ENCODE data around the gene TARBP2.

Gene TARBP2

GRCh38 chr12:53504004-53504920 lies 3.2 kb downstream of the TARBP2 start:
- DNase-seq (ENCODE audit: low read depth): no peak
- TF ChIP-seq CTCF (IDR thresholded peaks at IDR 0.05; ENCODE audit: control insufficient read depth, insufficient read depth, low read depth, low read length, missing control alignments): peak; percentile 6

GRCh38 chr12:53505086-53505485 lies 4.0 kb downstream of the TARBP2 start:
- no peak overlapping the region for H3K4me3 ChIP-seq (ENCODE audit: control insufficient read depth, low read depth, low read length)
- no peak for DNase-seq (ENCODE audit: low read depth)
- TF ChIP-seq CTCF (IDR thresholded peaks at IDR 0.05; ENCODE audit: control insufficient read depth, insufficient read depth, low read depth, low read length, missing control alignments): no peak

More at GRCh38 chr12:53504004-53504920, 3.2 kb downstream of the TARBP2 start:
- no peak overlapping the region for H3K4me3 ChIP-seq (ENCODE audit: control insufficient read depth, low read depth, low read length)

- DNase-seq (ENCODE audit: low read depth): no peak
- H3K4me3 ChIP-seq (ENCODE audit: control insufficient read depth, low read depth, low read length): no peak overlapping the region
- TF ChIP-seq CTCF (IDR thresholded peaks at IDR 0.05; ENCODE audit: control insufficient read depth, insufficient read depth, low read depth, low read length, missing control alignments): no peak
Observed at GRCh38 chr12:53505555-53506449, 4.7 kb downstream of the TARBP2 start.

- TF ChIP-seq CTCF (IDR thresholded peaks at IDR 0.05; ENCODE audit: control insufficient read depth, insufficient read depth, low read depth, low read length, missing control alignments): peak; percentile 2
- no peak for DNase-seq (ENCODE audit: low read depth)
- H3K4me3 ChIP-seq (ENCODE audit: control insufficient read depth, low read depth, low read length): no peak overlapping the region
Observed at GRCh38 chr12:53506450-53506785, 5.3 kb downstream of the TARBP2 start.

- H3K4me3 ChIP-seq (ENCODE audit: control insufficient read depth, low read depth, low read length): no peak within 1 kb of the TSS
- no peak for DNase-seq (ENCODE audit: low read depth)
- TF ChIP-seq CTCF (IDR thresholded peaks at IDR 0.05; ENCODE audit: control insufficient read depth, insufficient read depth, low read depth, low read length, missing control alignments): no peak
Observed at GRCh38 chr12:53506881-53507602, 6.0 kb downstream of the TARBP2 start, which contains the start of gene NPFF. TSS of gene NPFF (minus strand) at chr12:53507484. CDS start at chr12:53507474, 10 bp downstream.

GRCh38 chr12:53507603-53507885 lies 6.5 kb downstream of the TARBP2 start:
- TF ChIP-seq CTCF (IDR thresholded peaks at IDR 0.05; ENCODE audit: control insufficient read depth, insufficient read depth, low read depth, low read length, missing control alignments): no peak

More at GRCh38 chr12:53507603-53507885, 6.5 kb downstream of the TARBP2 start:
- H3K4me3 ChIP-seq (ENCODE audit: control insufficient read depth, low read depth, low read length): no peak overlapping the region
- DNase-seq (ENCODE audit: low read depth): no peak
